ENCODE results near the gene SIAH2.

GRCh38 chr3:150786791-150787190 lies 23.8 kb upstream of the SIAH2 start:
- TF ChIP-seq TAF1 (IDR thresholded peaks at IDR 0.05; ENCODE audit: borderline replicate concordance, low read depth, low read length) (no peak), POLR2A (IDR thresholded peaks at IDR 0.05; ENCODE audit: low read depth, low read length) (no peak)

Measured in GM12892 (cell line).